SK-N-SH (cell line): Measurements from ENCODE around the gene EVC2. TPM values are rescaled to one million over a fixed set of nuclear protein-coding genes. Genes with fewer than 3 reads are reported as not detected.

Experiments used
- CTCF ChIA-PET: fragments of 300-600, 350-600 bp; formaldehyde crosslinking; extraction: SDS; loops from one replicate; lab custom pipeline; 2021; lab: Yijun Ruan, JAX
- POLR2A ChIA-PET: fragments of 350-600 bp; sonication (Branson Sonifier 250); formaldehyde crosslinking; extraction: SDS; loops from one replicate; lab custom pipeline; 2020; ENCODE audit warnings: antibody characterized with exemption, inconsistent platforms; lab: Yijun Ruan, JAX
- DNase-seq: peaks from one replicate; pipeline ENCODE4 v3.0.0; 2012
- H2AFZ ChIP-seq: fragments of 200-600 bp; sonication (generic); 2 replicates; pipeline ENCODE4 v1.8.1; 2016; ENCODE audit warnings: antibody characterized with exemption, mild to moderate bottlenecking, low read depth
- H3F3A ChIP-seq: fragments of 200-600 bp; sonication (generic); replicated peaks from 2 replicates; pipeline ENCODE3; 2016; ENCODE audit warnings: antibody characterized with exemption, mild to moderate bottlenecking; ENCODE audit not compliant: insufficient read depth
- H3K27ac ChIP-seq, 2 experiments: fragments of 200-500 bp in 1 of 2; fragments of 200-600 bp in 1 of 2; sonication (Bioruptor generic) in 1 of 2; sonication (generic), shearing (Covaris generic) in 1 of 2; 2 replicates each; pipeline versions ENCODE4 v1.5.1 to v1.6.1; 2014 to 2016; ENCODE audit warnings: low read depth in 2 of 2, inconsistent platforms in 1 of 2, low read length in 1 of 2, mild to moderate bottlenecking in 1 of 2, mixed read lengths in 1 of 2
- H3K27me3 ChIP-seq: fragments of 200-600 bp; sonication (generic), shearing (Covaris generic); 2 replicates; pipeline ENCODE4 v1.6.1; 2016; ENCODE audit warnings: mixed run types; ENCODE audit not compliant: insufficient read depth
- H3K36me3 ChIP-seq, 2 experiments: fragments of 200-500 bp in 1 of 2; fragments of 200-600 bp in 1 of 2; sonication (Bioruptor generic) in 1 of 2; sonication (generic) in 1 of 2; replicated peaks in 1 of 2; 2 replicates each; pipeline versions ENCODE3 to v1.5.1; 2014 to 2016; ENCODE audit warnings: low read length in 1 of 2, mild to moderate bottlenecking in 1 of 2; ENCODE audit not compliant: insufficient read depth in 2 of 2, control insufficient read depth in 1 of 2
- H3K4me1 ChIP-seq, 2 experiments: fragments of 200-500 bp in 1 of 2; fragments of 200-600 bp in 1 of 2; sonication (Bioruptor generic) in 1 of 2; sonication (generic), shearing (Covaris generic) in 1 of 2; 2 replicates each; pipeline versions ENCODE4 v1.5.1 to v1.6.1; 2014 to 2016; ENCODE audit warnings: low read depth in 1 of 2, low read length in 1 of 2, mixed run types in 1 of 2; ENCODE audit not compliant: insufficient read depth in 2 of 2, control insufficient read depth in 1 of 2
- H3K4me2 ChIP-seq: fragments of 200-600 bp; sonication (generic), shearing (Covaris generic); 2 replicates; pipeline ENCODE4 v1.6.1; 2017; ENCODE audit warnings: mixed run types
- H3K4me3 ChIP-seq, 2 experiments: fragments of 200-500 bp in 1 of 2; fragments of 200-600 bp in 1 of 2; sonication (Bioruptor generic) in 1 of 2; sonication (generic), shearing (Covaris generic) in 1 of 2; 2 replicates each; pipeline versions ENCODE4 v1.5.1 to v1.8.1; 2014 to 2016; ENCODE audit warnings: low read depth in 2 of 2, inconsistent platforms in 1 of 2, low read length in 1 of 2, mild to moderate bottlenecking in 1 of 2, mixed read lengths in 1 of 2, moderate library complexity in 1 of 2
- H3K79me2 ChIP-seq: fragments of 200-600 bp; sonication (generic); 2 replicates; pipeline ENCODE4 v1.8.1; 2017; ENCODE audit warnings: mild to moderate bottlenecking; ENCODE audit not compliant: insufficient read depth
- H3K9ac ChIP-seq: fragments of 200-600 bp; sonication (generic); 2 replicates; pipeline ENCODE4 v1.6.1; 2017; ENCODE audit warnings: mixed run types
- H3K9me2 ChIP-seq: fragments of 200-600 bp; sonication (generic); 2 replicates; pipeline ENCODE4 v1.6.1; 2017; ENCODE audit warnings: mixed run types
- H3K9me3 ChIP-seq: fragments of 200-600 bp; sonication (generic); 2 replicates; pipeline ENCODE4 v1.6.1; 2017; ENCODE audit warnings: mixed run types, mild to moderate bottlenecking, moderate library complexity
- H4K20me1 ChIP-seq: fragments of 200-600 bp; sonication (generic); 2 replicates; pipeline ENCODE4 v1.6.1; 2017; ENCODE audit warnings: mild to moderate bottlenecking, mixed run types; ENCODE audit not compliant: insufficient read depth
- FOSL2 ChIP-seq: IDR thresholded peaks from 2 replicates; pipeline ENCODE4 v1.4.0; 2012; ENCODE audit warnings: low read depth, mild to moderate bottlenecking, moderate library complexity, borderline replicate concordance
- FOXJ3 ChIP-seq: sonication (generic); formaldehyde crosslinking; IDR thresholded peaks from 2 replicates; pipeline ENCODE4 v1.5.1; 2020; ENCODE audit warnings: mild to moderate bottlenecking, missing genetic modification reagents
- FOXM1 ChIP-seq: IDR thresholded peaks from 2 replicates; pipeline ENCODE4 v1.4.0; 2012; ENCODE audit warnings: low read depth, mild to moderate bottlenecking
- JUND ChIP-seq: IDR thresholded peaks from 2 replicates; pipeline ENCODE4 v1.4.0; 2012
- POLR2AphosphoS5 ChIP-seq: IDR thresholded peaks from 2 replicates; pipeline ENCODE4 v1.6.1; 2012; ENCODE audit warnings: low read depth, low read length
- RCOR1 ChIP-seq: fragments of 150-350 bp; IDR thresholded peaks from 2 replicates; pipeline ENCODE4 v1.6.1; 2017; ENCODE audit warnings: antibody characterized with exemption, low read length
- SIN3A ChIP-seq: IDR thresholded peaks from 2 replicates; pipeline ENCODE4 v1.6.1; 2012; ENCODE audit warnings: low read depth, mild to moderate bottlenecking, low read length, moderate library complexity, borderline replicate concordance
- TCF12 ChIP-seq: IDR thresholded peaks from 2 replicates; pipeline ENCODE4 v1.4.0; 2012
- WGBS: methylation state at CpG from one replicate; pipeline ENCODE4 v1.1.6; 2017; ENCODE audit warnings: low lambda C conversion rate; 5-methylcytosine and 5-hydroxymethylcytosine counted together
- polyA plus RNA-seq, 3 experiments: library from polyadenylated mRNA; depleted of rRNA; stranded (reverse); fragments of >200 nt; gene quantifications; 2 replicates each; pipeline ENCODE4 v1.2.3, GENCODE V29; 2012
- TF ChIP-seq, protein P1 (sequence below): IDR thresholded peaks from 2 replicates; pipeline ENCODE4 v1.4.0; 2012; ENCODE audit warnings: low read depth
- TF ChIP-seq, protein P2 (sequence below): fragments of 150-350 bp; IDR thresholded peaks from 2 replicates; pipeline ENCODE4 v1.6.1; 2017; ENCODE audit warnings: antibody characterized with exemption, low read length, low read depth, borderline replicate concordance
- TF ChIP-seq, protein P3 (sequence below): fragments of 200-600 bp; sonication (generic); IDR thresholded peaks from 2 replicates; pipeline ENCODE4 v1.6.1; 2017; ENCODE audit warnings: antibody characterized with exemption, mild to moderate bottlenecking, moderate library complexity
- TF ChIP-seq, protein P4 (sequence below): IDR thresholded peaks from 2 replicates; pipeline ENCODE4 v1.4.0; 2012; ENCODE audit warnings: low read depth, borderline replicate concordance

Gene EVC2
- polyA plus RNA-seq, 1 of the 3 experiments (the other 2 are of a cell fraction): not detected

DNA sequence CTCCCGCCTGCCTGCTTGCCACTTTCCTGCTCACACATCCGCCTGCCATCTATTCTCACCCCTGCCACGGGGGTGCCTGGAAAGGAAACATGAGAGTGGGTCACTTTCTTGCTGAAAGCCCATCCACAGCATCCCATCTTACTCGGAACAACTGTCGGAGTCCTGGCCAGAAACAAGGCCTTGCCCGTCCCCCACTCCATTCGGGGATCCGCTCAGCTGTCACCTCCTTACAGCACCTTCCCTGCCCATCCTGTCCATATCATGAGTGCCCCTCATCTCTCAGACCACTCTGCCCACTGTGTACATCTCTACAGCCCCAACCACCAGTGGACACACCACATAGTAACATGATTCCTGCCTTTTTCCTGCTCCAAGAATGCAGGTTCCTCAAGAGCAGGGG lies 6.4 kb downstream of the EVC2 start:
- ChIA-PET CTCF (no interaction called here), POLR2A (no interaction called here)
- H3K79me2 ChIP-seq: no peaks in the 10 kb centered on the region
- H3F3A ChIP-seq: no peaks in the 10 kb centered on the region
- H3K9me3 ChIP-seq: no peaks in the 10 kb centered on the region
- no peaks in the 10 kb centered on the region for H3K9me2 ChIP-seq
- TF ChIP-seq, protein P1, sequence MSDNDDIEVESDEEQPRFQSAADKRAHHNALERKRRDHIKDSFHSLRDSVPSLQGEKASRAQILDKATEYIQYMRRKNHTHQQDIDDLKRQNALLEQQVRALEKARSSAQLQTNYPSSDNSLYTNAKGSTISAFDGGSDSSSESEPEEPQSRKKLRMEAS: no peak
- no peak for TF ChIP-seq TCF12
- TF ChIP-seq JUND: no peak
- no peak for TF ChIP-seq SIN3A
- no peak for TF ChIP-seq FOSL2
- TF ChIP-seq POLR2AphosphoS5: no peak
- no peak for TF ChIP-seq RCOR1
- TF ChIP-seq FOXJ3 (CRISPR knock-in tag): no peak
- TF ChIP-seq, protein P2, sequence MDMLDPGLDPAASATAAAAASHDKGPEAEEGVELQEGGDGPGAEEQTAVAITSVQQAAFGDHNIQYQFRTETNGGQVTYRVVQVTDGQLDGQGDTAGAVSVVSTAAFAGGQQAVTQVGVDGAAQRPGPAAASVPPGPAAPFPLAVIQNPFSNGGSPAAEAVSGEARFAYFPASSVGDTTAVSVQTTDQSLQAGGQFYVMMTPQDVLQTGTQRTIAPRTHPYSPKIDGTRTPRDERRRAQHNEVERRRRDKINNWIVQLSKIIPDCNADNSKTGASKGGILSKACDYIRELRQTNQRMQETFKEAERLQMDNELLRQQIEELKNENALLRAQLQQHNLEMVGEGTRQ: no peak
- TF ChIP-seq, protein P3, sequence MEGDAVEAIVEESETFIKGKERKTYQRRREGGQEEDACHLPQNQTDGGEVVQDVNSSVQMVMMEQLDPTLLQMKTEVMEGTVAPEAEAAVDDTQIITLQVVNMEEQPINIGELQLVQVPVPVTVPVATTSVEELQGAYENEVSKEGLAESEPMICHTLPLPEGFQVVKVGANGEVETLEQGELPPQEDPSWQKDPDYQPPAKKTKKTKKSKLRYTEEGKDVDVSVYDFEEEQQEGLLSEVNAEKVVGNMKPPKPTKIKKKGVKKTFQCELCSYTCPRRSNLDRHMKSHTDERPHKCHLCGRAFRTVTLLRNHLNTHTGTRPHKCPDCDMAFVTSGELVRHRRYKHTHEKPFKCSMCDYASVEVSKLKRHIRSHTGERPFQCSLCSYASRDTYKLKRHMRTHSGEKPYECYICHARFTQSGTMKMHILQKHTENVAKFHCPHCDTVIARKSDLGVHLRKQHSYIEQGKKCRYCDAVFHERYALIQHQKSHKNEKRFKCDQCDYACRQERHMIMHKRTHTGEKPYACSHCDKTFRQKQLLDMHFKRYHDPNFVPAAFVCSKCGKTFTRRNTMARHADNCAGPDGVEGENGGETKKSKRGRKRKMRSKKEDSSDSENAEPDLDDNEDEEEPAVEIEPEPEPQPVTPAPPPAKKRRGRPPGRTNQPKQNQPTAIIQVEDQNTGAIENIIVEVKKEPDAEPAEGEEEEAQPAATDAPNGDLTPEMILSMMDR: no peak
- TF ChIP-seq, protein P4, sequence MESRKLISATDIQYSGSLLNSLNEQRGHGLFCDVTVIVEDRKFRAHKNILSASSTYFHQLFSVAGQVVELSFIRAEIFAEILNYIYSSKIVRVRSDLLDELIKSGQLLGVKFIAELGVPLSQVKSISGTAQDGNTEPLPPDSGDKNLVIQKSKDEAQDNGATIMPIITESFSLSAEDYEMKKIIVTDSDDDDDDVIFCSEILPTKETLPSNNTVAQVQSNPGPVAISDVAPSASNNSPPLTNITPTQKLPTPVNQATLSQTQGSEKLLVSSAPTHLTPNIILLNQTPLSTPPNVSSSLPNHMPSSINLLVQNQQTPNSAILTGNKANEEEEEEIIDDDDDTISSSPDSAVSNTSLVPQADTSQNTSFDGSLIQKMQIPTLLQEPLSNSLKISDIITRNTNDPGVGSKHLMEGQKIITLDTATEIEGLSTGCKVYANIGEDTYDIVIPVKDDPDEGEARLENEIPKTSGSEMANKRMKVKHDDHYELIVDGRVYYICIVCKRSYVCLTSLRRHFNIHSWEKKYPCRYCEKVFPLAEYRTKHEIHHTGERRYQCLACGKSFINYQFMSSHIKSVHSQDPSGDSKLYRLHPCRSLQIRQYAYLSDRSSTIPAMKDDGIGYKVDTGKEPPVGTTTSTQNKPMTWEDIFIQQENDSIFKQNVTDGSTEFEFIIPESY: no peak
- TF ChIP-seq FOXM1: no peak
- no peaks in the 10 kb centered on the region for H3K36me3 ChIP-seq
- peaks cover 0 to 4% of the 10 kb centered on the region in 2 experiments; a peak in 1 of 4 replicates for H3K4me1 ChIP-seq
- H3K27ac ChIP-seq: no peak overlapping the region
- no peak overlapping the region for H3K9ac ChIP-seq
- no peak overlapping the region for H3K4me3 ChIP-seq
- WGBS: 63% methylated on average over 8 of the region's 8 CpGs
- no peak overlapping the region for H3K4me2 ChIP-seq
- DNase-seq: no peak
- H3K27me3 ChIP-seq: no peaks in the 10 kb centered on the region
- no peaks in the 10 kb centered on the region for H4K20me1 ChIP-seq
- no peak overlapping the region for H2AFZ ChIP-seq

DNA sequence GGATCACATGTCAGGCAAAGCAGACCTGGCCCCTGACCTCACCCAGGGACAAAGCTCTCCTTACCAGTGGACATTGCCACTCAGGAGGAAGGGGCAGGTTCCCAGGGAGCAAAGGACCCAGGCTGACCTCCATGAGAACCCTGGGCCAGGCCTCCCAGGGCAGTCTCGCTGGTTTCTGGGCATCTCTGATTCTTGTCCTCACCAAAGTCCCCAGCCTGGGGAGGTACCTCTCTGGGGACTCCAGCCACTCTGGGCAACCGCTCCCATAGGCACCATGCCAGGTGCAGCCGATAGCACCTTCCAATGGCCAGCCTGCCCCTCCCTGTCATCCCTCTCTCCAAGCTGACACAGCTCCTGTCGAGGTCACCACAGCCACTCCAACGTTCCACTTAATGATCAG lies 7.9 kb downstream of the EVC2 start:
- WGBS: 33% methylated on average over 2 of the region's 5 CpGs
- Histone ChIP-seq H3K36me3 (no peaks in the 10 kb centered on the region), H3K9me3 (no peaks in the 10 kb centered on the region), H4K20me1 (no peaks in the 10 kb centered on the region), H3K4me2 (no peak overlapping the region), H3K4me3 (no peak overlapping the region), H3F3A (no peaks in the 10 kb centered on the region), H3K9ac (no peak overlapping the region), H3K79me2 (no peaks in the 10 kb centered on the region), H3K4me1 (no peaks in the 10 kb centered on the region), H3K9me2 (no peaks in the 10 kb centered on the region), H3K27me3 (no peaks in the 10 kb centered on the region), H3K27ac (no peak overlapping the region), H2AFZ (no peak overlapping the region)
- POLR2A ChIA-PET: no interaction called here
- CTCF ChIA-PET: no interaction called here
- DNase-seq: no peak
- TF ChIP-seq FOXJ3 (CRISPR knock-in tag): no peak
